ENCODE results near the gene MESP2.

The MESP2 gene

DNA sequence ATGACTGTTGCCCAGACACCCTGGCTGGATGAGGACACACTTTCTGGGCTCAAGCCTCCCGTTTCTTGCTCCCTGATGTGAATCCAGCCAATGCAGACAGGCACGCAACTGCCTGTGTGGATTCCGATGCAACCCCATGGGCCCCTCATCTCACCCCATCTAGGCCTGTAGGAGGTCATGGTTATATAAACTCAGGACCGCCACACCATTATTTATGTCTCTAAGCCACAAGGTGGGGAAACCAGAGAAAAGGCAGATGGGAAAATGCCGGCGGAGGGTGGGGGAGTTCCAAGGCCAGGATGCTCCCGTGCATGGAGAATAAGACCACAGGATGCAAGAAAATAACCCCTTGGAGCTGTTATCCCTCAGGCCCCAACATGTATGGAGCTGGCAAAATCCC is 27.1 kb upstream of the MESP2 start:
- DNase-seq (ENCODE audit: low spot score): no peak
- in situ Hi-C loops (cut with MboI; ENCODE audit: low pct_unique_long_range_greater_than_20kb, low sequenced_read_pairs, unreplicated experiment): no loop called here
- TF ChIP-seq, protein P1, sequence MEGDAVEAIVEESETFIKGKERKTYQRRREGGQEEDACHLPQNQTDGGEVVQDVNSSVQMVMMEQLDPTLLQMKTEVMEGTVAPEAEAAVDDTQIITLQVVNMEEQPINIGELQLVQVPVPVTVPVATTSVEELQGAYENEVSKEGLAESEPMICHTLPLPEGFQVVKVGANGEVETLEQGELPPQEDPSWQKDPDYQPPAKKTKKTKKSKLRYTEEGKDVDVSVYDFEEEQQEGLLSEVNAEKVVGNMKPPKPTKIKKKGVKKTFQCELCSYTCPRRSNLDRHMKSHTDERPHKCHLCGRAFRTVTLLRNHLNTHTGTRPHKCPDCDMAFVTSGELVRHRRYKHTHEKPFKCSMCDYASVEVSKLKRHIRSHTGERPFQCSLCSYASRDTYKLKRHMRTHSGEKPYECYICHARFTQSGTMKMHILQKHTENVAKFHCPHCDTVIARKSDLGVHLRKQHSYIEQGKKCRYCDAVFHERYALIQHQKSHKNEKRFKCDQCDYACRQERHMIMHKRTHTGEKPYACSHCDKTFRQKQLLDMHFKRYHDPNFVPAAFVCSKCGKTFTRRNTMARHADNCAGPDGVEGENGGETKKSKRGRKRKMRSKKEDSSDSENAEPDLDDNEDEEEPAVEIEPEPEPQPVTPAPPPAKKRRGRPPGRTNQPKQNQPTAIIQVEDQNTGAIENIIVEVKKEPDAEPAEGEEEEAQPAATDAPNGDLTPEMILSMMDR (IDR thresholded peaks at IDR 0.05; ENCODE audit: extremely low read depth, insufficient read depth, missing control alignments): no peak

DNA sequence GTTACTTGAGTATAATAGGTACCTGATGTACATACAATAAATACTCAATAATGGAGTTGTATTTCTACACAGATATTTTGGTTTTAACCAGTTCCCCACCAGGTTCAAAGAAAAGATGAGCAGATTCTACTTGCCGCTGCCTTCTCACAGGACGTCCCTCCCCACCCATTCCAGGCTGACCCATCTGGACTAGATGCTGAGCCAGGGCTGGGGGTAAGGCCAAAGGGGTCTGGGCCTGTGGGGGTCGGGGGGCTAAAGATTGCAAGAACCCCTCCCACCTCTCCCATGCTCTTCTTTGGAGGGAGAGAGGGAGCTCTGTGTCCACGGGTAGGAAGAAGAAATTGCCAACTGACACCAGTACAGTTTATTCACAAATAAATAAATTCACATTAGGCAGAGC is 26.6 kb upstream of the MESP2 start:
- in situ Hi-C loops (cut with MboI; ENCODE audit: low pct_unique_long_range_greater_than_20kb, low sequenced_read_pairs, unreplicated experiment): no loop called here
- TF ChIP-seq, protein P1 (IDR thresholded peaks at IDR 0.05; ENCODE audit: extremely low read depth, insufficient read depth, missing control alignments): no peak
- DNase-seq (ENCODE audit: low spot score): no peak

DNA sequence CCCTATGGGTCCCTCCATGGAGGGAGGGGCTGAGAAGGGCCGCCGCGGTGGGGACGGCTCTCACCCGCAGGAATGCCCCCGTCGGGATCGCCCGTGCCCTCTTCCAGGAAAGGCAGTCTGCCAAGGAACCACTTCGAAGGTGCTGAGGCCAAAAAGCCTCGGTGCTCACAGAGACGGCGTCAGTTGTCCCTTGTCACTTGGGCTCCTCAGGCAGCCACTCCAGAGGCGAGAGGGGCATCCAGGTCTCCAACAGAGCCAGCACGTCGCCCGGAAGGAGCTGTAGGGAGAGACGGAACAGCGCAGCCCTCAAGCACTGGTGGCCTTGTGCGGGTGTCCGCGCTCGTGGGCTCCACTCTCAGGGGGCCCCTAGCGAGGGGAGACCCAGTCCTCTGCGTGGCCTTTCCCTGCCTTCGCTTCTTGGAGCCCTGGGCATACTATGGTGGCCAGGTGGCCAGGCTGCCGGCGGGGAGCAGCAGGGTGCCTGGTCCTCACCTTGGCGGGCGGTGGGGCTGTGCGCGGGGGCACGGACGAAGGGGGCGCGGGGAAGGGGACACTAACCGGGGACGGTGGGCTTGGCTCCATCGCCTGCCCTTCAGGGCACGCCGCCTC is 26.1 kb upstream of the MESP2 start:
- TF ChIP-seq, protein P1 (IDR thresholded peaks at IDR 0.05; ENCODE audit: extremely low read depth, insufficient read depth, missing control alignments): no peak
- no peak for DNase-seq (ENCODE audit: low spot score)
- in situ Hi-C loops (cut with MboI; ENCODE audit: low pct_unique_long_range_greater_than_20kb, low sequenced_read_pairs, unreplicated experiment): loop anchor here (5.0 to 10.0 kb wide), 2 partner anchors 127 to 325 kb away; no protein-coding TSS in a partner anchor

DNA sequence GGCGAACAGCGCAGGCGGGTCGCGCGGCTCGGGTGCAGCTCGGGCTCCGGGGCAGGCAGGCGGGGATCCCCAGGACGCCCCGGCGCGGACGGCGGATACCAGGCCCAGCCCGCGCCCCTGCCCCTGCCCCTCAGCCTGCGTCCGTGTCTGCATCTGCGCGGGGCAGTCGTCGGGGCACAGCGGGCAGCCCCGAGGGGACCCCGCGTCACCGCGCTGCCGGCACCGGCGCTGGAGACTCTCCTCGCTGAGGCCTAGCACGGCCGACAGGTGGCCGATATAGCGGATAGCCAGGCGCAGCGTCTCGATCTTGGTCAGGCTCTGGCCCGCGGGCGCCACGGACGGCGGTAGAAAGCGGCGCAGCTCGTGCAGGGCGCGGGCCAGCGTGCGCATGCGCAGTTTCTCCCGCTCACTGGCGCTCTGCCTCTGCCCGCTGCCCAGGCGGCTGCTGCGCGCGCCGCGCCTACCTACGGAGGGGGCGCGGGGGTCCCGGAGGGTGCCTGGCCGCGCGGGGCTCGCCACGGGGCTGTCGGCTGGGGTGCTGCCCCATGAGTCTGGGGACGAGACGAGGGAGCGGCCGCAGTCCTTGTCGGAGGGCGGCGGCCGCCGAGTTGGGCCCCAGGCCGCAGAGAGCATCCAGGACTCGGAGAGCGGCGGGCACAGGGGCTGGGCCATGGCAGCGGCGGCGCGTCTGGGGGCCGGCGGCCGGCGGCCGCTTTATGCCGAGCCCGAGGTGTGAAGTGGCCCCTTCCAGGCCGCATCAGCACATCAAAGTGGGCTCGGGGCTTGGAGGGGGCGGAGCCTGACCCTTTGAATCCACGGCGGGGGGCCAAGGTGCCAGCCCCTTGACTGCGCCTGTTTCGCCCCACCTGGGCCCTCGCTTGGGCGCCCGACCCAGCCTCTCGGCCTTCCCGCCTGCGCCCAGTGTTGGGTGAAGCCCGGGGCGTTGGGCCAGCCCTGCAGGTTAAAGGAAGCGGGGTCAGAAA is 25.3 kb upstream of the MESP2 start, which contains the start of gene MESP1:
TSS of gene MESP1 (minus strand) at position 690 of the 983 bp plus-strand sequence. CDS start at position 672, 18 bp downstream.
- DNase-seq (ENCODE audit: low spot score): peak; percentile 98

DNA sequence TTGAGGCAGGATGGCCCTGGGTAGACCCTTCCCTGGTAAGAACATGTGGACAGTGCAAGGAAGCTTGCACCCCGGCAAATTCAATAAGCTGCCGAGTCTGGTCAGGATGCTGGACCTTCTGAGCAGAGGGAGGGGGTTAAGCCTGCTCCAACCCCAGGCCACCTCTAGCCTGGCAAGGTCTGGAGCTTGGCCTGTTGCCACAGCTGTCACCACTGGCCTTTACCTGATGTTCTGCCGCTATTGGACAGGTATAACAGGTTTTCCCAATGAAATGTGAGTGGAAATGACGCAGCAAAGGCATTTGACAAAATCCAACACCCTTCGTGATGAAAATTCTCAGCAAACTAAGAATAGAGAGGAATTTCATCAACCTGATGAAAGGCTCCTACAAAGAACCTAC is 24.4 kb upstream of the MESP2 start:
- TF ChIP-seq, protein P1 (IDR thresholded peaks at IDR 0.05; ENCODE audit: extremely low read depth, insufficient read depth, missing control alignments): no peak
- DNase-seq (ENCODE audit: low spot score): no peak
- in situ Hi-C loops (cut with MboI; ENCODE audit: low pct_unique_long_range_greater_than_20kb, low sequenced_read_pairs, unreplicated experiment): loop anchor here (5.0 to 10.0 kb wide), 2 partner anchors 126 to 323 kb away; no protein-coding TSS in a partner anchor

More for the DNA sequence above, 25.3 kb upstream of the MESP2 start, which contains the start of gene MESP1:
- TF ChIP-seq, protein P1 (IDR thresholded peaks at IDR 0.05; ENCODE audit: extremely low read depth, insufficient read depth, missing control alignments): peak; percentile 68
- in situ Hi-C loops (cut with MboI; ENCODE audit: low pct_unique_long_range_greater_than_20kb, low sequenced_read_pairs, unreplicated experiment): loop anchor here (5.0 to 10.0 kb wide), 2 partner anchors 126 to 324 kb away; no protein-coding TSS in a partner anchor

DNA sequence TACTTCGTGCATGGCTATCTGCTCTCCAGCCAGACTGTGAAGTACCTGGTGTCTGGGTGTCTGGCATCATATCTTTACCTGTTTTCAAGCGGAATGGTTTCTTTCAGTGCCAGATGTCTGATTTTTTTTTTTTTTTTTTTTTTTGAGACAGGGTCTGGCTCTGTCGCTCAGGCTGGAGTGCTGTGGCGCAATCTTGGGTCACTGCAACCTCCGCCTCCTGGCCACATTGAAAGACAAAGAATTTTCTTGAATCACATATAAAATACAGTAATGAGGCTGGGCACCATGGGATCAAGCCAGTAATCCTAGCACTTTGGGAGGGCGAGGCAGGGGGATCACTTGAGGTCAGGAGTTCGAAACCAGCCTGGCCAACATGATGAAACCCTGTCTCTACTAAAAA is 22.3 kb upstream of the MESP2 start:
- DNase-seq (ENCODE audit: low spot score): no peak
- in situ Hi-C loops (cut with MboI; ENCODE audit: low pct_unique_long_range_greater_than_20kb, low sequenced_read_pairs, unreplicated experiment): loop anchor here (5.0 to 10.0 kb wide), 2 partner anchors 123 to 321 kb away; no protein-coding TSS in a partner anchor
- TF ChIP-seq, protein P1 (IDR thresholded peaks at IDR 0.05; ENCODE audit: extremely low read depth, insufficient read depth, missing control alignments): no peak
